H1 (cell line): ENCODE measurements around the gene CORO2B. TPM values are rescaled to one million over a fixed set of nuclear protein-coding genes. Genes with fewer than 3 reads are reported as not detected.

ENCODE experiments used
- CTCF ChIA-PET: fragments of 300-600 bp; sonication (Branson Sonifier 250); formaldehyde crosslinking; loops from one replicate; lab custom pipeline; 2021; ENCODE audit not compliant: partially characterized antibody; lab: Charles Lee
- POLR2A ChIA-PET: fragments of 300-600 bp; sonication (Branson Sonifier 250); formaldehyde crosslinking; loops from one replicate; lab custom pipeline; 2021; ENCODE audit warnings: inconsistent platforms; ENCODE audit not compliant: partially characterized antibody; lab: Charles Lee
- DNase-seq, 2 experiments: peaks; one replicate each; pipeline versions ENCODE4 v3.0.0 to v3.0.0-alpha.2; 2010 to 2022; ENCODE audit warnings: low spot score in 2 of 2, low read depth in 1 of 2, mixed read lengths in 1 of 2
- FAIRE-seq: peaks from 2 replicates; lab custom pipeline; 2011; peaks lifted over from hg19 to GRCh38; lab: Jason Lieb, UNC
- H2AFZ ChIP-seq: 2 replicates; pipeline ENCODE4 v1.8.1; 2012; ENCODE audit warnings: low read length, inconsistent platforms
- H2AK5ac ChIP-seq: 2 replicates; pipeline ENCODE4 v1.6.1; 2013; ENCODE audit warnings: low read depth, low read length
- H2BK120ac ChIP-seq: replicated peaks from 2 replicates; pipeline ENCODE3; 2013; ENCODE audit warnings: low read depth, low read length, inconsistent platforms
- H2BK12ac ChIP-seq: 2 replicates; pipeline ENCODE4 v1.6.1; 2013; ENCODE audit warnings: low read depth, low read length
- H2BK15ac ChIP-seq: 2 replicates; pipeline ENCODE4 v1.6.1; 2013; ENCODE audit warnings: low read length
- H2BK20ac ChIP-seq: 2 replicates; pipeline ENCODE4 v1.6.1; 2013; ENCODE audit warnings: low read length
- H2BK5ac ChIP-seq: 2 replicates; pipeline ENCODE4 v1.6.1; 2013; ENCODE audit warnings: low read depth, low read length
- H3K14ac ChIP-seq: 2 replicates; pipeline ENCODE4 v1.6.1; 2013; ENCODE audit warnings: inconsistent platforms; ENCODE audit not compliant: insufficient read length
- H3K18ac ChIP-seq: 2 replicates; pipeline ENCODE4 v1.6.1; 2013; ENCODE audit warnings: low read length; ENCODE audit errors: extremely low read depth
- H3K23ac ChIP-seq: 2 replicates; pipeline ENCODE4 v1.6.1; 2013; ENCODE audit warnings: inconsistent platforms; ENCODE audit not compliant: insufficient read length
- H3K23me2 ChIP-seq: 2 replicates; pipeline ENCODE4 v1.6.1; 2013; ENCODE audit warnings: low read depth, low read length
- H3K27ac ChIP-seq: 2 replicates; pipeline ENCODE4 v1.6.1; 2011; ENCODE audit warnings: low read depth, low read length, inconsistent platforms
- H3K27me3 ChIP-seq, 4 experiments: replicated peaks in 1 of 4; 1 replicate in 1 of 4; 2 replicates in 3 of 4; pipeline versions ENCODE4 v1.6.1 to v1.8.1; 2011 to 2013; ENCODE audit warnings: low read length in 3 of 4, mild to moderate bottlenecking in 3 of 4, inconsistent platforms in 2 of 4, mixed read lengths in 2 of 4, moderate library complexity in 1 of 4; ENCODE audit not compliant: control insufficient read depth in 3 of 4, insufficient read depth in 3 of 4; ENCODE audit errors: extremely low read depth in 1 of 4
- H3K36me3 ChIP-seq, 4 experiments: 2 replicates each; pipeline versions ENCODE4 v1.6.1 to v1.8.1; 2011 to 2013; ENCODE audit warnings: mild to moderate bottlenecking in 4 of 4, low read length in 3 of 4, moderate library complexity in 2 of 4, control low read depth in 1 of 4, inconsistent platforms in 1 of 4; ENCODE audit not compliant: insufficient read depth in 4 of 4, control insufficient read depth in 2 of 4
- H3K4ac ChIP-seq: replicated peaks from 2 replicates; pipeline ENCODE3; 2013; ENCODE audit warnings: low read length, low read depth, mixed read lengths, inconsistent platforms; ENCODE audit not compliant: insufficient read length
- H3K4me1 ChIP-seq, 4 experiments: replicated peaks in 1 of 4; 1 replicate in 1 of 4; 2 replicates in 3 of 4; pipeline versions ENCODE4 v1.6.1 to v1.8.1; 2011 to 2013; ENCODE audit warnings: low read length in 3 of 4, inconsistent platforms in 2 of 4, mixed read lengths in 1 of 4; ENCODE audit not compliant: insufficient read depth in 4 of 4, control insufficient read depth in 3 of 4
- H3K4me2 ChIP-seq, 2 experiments: 2 replicates each; pipeline versions ENCODE4 v1.6.1 to v1.8.1; 2011 to 2013; ENCODE audit warnings: low read depth in 2 of 2, low read length in 2 of 2, control low read depth in 1 of 2, inconsistent platforms in 1 of 2, mild to moderate bottlenecking in 1 of 2; ENCODE audit not compliant: insufficient read depth in 1 of 2
- H3K4me3 ChIP-seq, 4 experiments: fragments of 200-600, 300-600 bp in 1 of 4; sonication (generic), shearing (Covaris generic), sonication (Bioruptor Twin) in 1 of 4; 2 replicates each; pipeline versions ENCODE4 v1.5.1 to v1.8.1; 2011 to 2016; ENCODE audit warnings: low read length in 4 of 4, low read depth in 3 of 4, control low read depth in 2 of 4, inconsistent platforms in 2 of 4, mild to moderate bottlenecking in 2 of 4, mixed read lengths in 1 of 4, moderate library complexity in 1 of 4; ENCODE audit not compliant: insufficient read depth in 2 of 4; ENCODE audit errors: extremely low read depth in 1 of 4
- H3K56ac ChIP-seq: replicated peaks from 2 replicates; pipeline ENCODE3; 2013; ENCODE audit warnings: low read depth, mild to moderate bottlenecking, mixed read lengths, low read length, inconsistent platforms; ENCODE audit not compliant: insufficient read length
- H3K79me1 ChIP-seq: 2 replicates; pipeline ENCODE4 v1.6.1; 2013; ENCODE audit warnings: low read depth, low read length, control low read depth
- H3K79me2 ChIP-seq, 2 experiments: 2 replicates each; pipeline versions ENCODE4 v1.6.1 to v1.8.1; 2012 to 2013; ENCODE audit warnings: low read length in 2 of 2, mild to moderate bottlenecking in 2 of 2, inconsistent platforms in 1 of 2; ENCODE audit not compliant: insufficient read depth in 2 of 2, control insufficient read depth in 1 of 2
- H3K9ac ChIP-seq, 4 experiments: replicated peaks in 1 of 4; 1 replicate in 1 of 4; 2 replicates in 3 of 4; pipeline versions ENCODE4 v1.6.1 to v1.8.1; 2011 to 2013; ENCODE audit warnings: low read depth in 3 of 4, low read length in 3 of 4, control low read depth in 2 of 4, mild to moderate bottlenecking in 2 of 4, moderate library complexity in 2 of 4, inconsistent platforms in 1 of 4; ENCODE audit errors: extremely low read depth in 1 of 4
- H3K9me3 ChIP-seq, 2 experiments: 2 replicates each; pipeline versions ENCODE4 v1.6.1 to v1.8.1; 2012 to 2013; ENCODE audit warnings: mild to moderate bottlenecking in 2 of 2, moderate library complexity in 2 of 2, control low read depth in 1 of 2, inconsistent platforms in 1 of 2, low read depth in 1 of 2, low read length in 1 of 2, mixed read lengths in 1 of 2; ENCODE audit not compliant: insufficient read depth in 2 of 2
- H4K20me1 ChIP-seq, 2 experiments: replicated peaks in 1 of 2; 2 replicates each; pipeline versions ENCODE3 to v1.8.1; 2011 to 2013; ENCODE audit warnings: inconsistent platforms in 2 of 2, low read length in 2 of 2, mild to moderate bottlenecking in 1 of 2; ENCODE audit not compliant: insufficient read depth in 2 of 2, control insufficient read depth in 1 of 2
- H4K5ac ChIP-seq: 2 replicates; pipeline ENCODE4 v1.6.1; 2013; ENCODE audit warnings: low read length, low read depth, mixed read lengths, inconsistent platforms; ENCODE audit not compliant: insufficient read length
- H4K8ac ChIP-seq: 2 replicates; pipeline ENCODE4 v1.8.0; 2013; ENCODE audit warnings: mild to moderate bottlenecking, moderate library complexity, low read length, inconsistent platforms; ENCODE audit not compliant: insufficient read depth; ENCODE audit errors: extremely low read depth
- H4K91ac ChIP-seq: replicated peaks from 2 replicates; pipeline ENCODE3; 2013; ENCODE audit warnings: low read length, mixed read lengths, inconsistent platforms; ENCODE audit not compliant: insufficient read length
- ASH2L ChIP-seq: fragments of 200-600, 300-600 bp; sonication (generic); IDR thresholded peaks from one replicate; pipeline ENCODE4 v1.7.1; 2017; ENCODE audit warnings: low read length
- EP300 ChIP-seq, 2 experiments: IDR thresholded peaks; 1 replicate in 1 of 2; 2 replicates in 1 of 2; pipeline ENCODE4 v1.6.1; 2011 to 2012; ENCODE audit warnings: low read depth in 2 of 2, low read length in 2 of 2, mild to moderate bottlenecking in 2 of 2, borderline replicate concordance in 1 of 2, inconsistent platforms in 1 of 2, moderate library complexity in 1 of 2
- PHF8 ChIP-seq: fragments of 200-600 bp; sonication (generic); conservative IDR thresholded peaks from 2 replicates; pipeline ENCODE4 v1.7.1; 2012; ENCODE audit warnings: low read depth, mild to moderate bottlenecking, inconsistent platforms, low read length, moderate library complexity
- POLR2A ChIP-seq, 2 experiments: IDR thresholded peaks; 1 replicate in 1 of 2; 2 replicates in 1 of 2; pipeline ENCODE4 v1.6.1; 2011; ENCODE audit warnings: low read depth in 2 of 2, low read length in 2 of 2, mild to moderate bottlenecking in 2 of 2; ENCODE audit errors: control extremely low read depth in 1 of 2
- POLR2AphosphoS5 ChIP-seq: IDR thresholded peaks from 2 replicates; pipeline ENCODE4 v1.6.1; 2011; ENCODE audit warnings: low read depth, low read length
- RBBP5 ChIP-seq: IDR thresholded peaks from 2 replicates; pipeline ENCODE4 v1.7.1; 2012; ENCODE audit warnings: low read depth, mild to moderate bottlenecking, inconsistent platforms, low read length, moderate library complexity, borderline replicate concordance
- SIN3A ChIP-seq, 2 experiments: IDR thresholded peaks in 1 of 2; conservative IDR thresholded peaks in 1 of 2; 2 replicates each; pipeline ENCODE4 v1.6.1; 2011 to 2012; ENCODE audit warnings: low read length in 2 of 2, improper control_type of control experiment in 1 of 2, low read depth in 1 of 2, mild to moderate bottlenecking in 1 of 2
- SP4 ChIP-seq: IDR thresholded peaks from 2 replicates; pipeline ENCODE4 v1.6.1; 2012; ENCODE audit warnings: low read length, inconsistent platforms
- WGBS, 2 experiments: shearing (Covaris generic) in 1 of 2; methylation state at CpG; one replicate each; pipeline versions ENCODE4 v1.1.6 to v1.1.7; 2013 to 2015; ENCODE audit warnings: low lambda C conversion rate in 2 of 2, mixed read lengths in 2 of 2, inconsistent platforms in 1 of 2, low coverage in 1 of 2, missing lambda C conversion rate in 1 of 2; ENCODE audit not compliant: insufficient replicate concordance in 2 of 2, insufficient coverage in 1 of 2, insufficient read length in 1 of 2; ENCODE audit errors: extremely low coverage in 1 of 2, missing lambda C conversion rate in 1 of 2; 5-methylcytosine and 5-hydroxymethylcytosine counted together
- polyA plus RNA-seq, 7 experiments: library from polyadenylated mRNA; depleted of rRNA in 3 of 7; stranded (reverse) in 5 of 7; unstranded in 2 of 7; fragments of >200 nt in 5 of 7; fragments of 200-250 nt in 2 of 7; gene quantifications; 1 replicate in 5 of 7; 2 replicates in 1 of 7; 4 replicates in 1 of 7; pipeline versions ENCODE4 v1.2.1 to v1.2.3, GENCODE V29; 2011 to 2013; ENCODE audit warnings: missing spikeins in 2 of 7, mixed read lengths in 2 of 7
- total RNA-seq: library from RNA; stranded (reverse); fragmentation: NEBNext Ultra II Directional; extraction: Animal tissue kit (Norgen Biotek cat#: 25700); gene quantifications from 2 replicates; pipeline ENCODE4 v1.2.1, GENCODE V29; 2021
- TF ChIP-seq, protein P1 (sequence below): IDR thresholded peaks from 2 replicates; pipeline ENCODE4 v1.6.1; 2011; ENCODE audit warnings: low read depth, mild to moderate bottlenecking, low read length; ENCODE audit not compliant: insufficient read depth

The CORO2B gene
- total and polyA plus RNA-seq, 2 of the 8 experiments (the other 6 are each of a cell fraction or from before 2014, with no cell fraction given), result 3.4 to 6.7 TPM

GRCh38 chr15:68776477-68777270 is 197.9 kb downstream of the CORO2B start:
- 93% methylated on average over 10 of the region's 10 CpGs; no CpG with 5 or more reads in 1 of the 2 experiments for WGBS, 2 experiments
- no peaks in the 10 kb centered on the region for H3K79me1 ChIP-seq
- H2AK5ac ChIP-seq, result no peak overlapping the region
- H3K4me2 ChIP-seq, result no peak overlapping the region
- H2BK12ac ChIP-seq, result no peak overlapping the region
- no peak overlapping the region for H3K4ac ChIP-seq
- ChIA-PET POLR2A (interaction anchor here (0.7 to 2.1 kb wide), 8 partner anchors 11 to 99 kb away, joined by 3 to 7 read pairs (median 4); partner anchors contain the start of gene ANP32A), CTCF (interaction anchor here (0.7 to 2.4 kb wide), 3 partner anchors 22 to 227 kb away, joined by 4 to 7 read pairs (median 5); no protein-coding TSS in a partner anchor)
- no peak overlapping the region for H3K56ac ChIP-seq
- no peak overlapping the region for H3K14ac ChIP-seq
- peaks cover 7 to 38% (median 18%) of the 10 kb centered on the region in 4 experiments; a peak in 6 of 8 replicates for H3K36me3 ChIP-seq
- no peak overlapping the region for H3K18ac ChIP-seq
- no peak overlapping the region for H3K9ac ChIP-seq
- no peak overlapping the region for H2AFZ ChIP-seq
- H3K79me2 ChIP-seq, result no peaks in the 10 kb centered on the region
- H3K23ac ChIP-seq, result no peak overlapping the region
- DNase-seq (peak in 1 of 2 experiments; percentile 43), FAIRE-seq (no peak)
- no peak overlapping the region for H3K27ac ChIP-seq
- H4K8ac ChIP-seq, result no peak overlapping the region
- H3K4me1 ChIP-seq, result peaks cover 0 to 4% (median 0%) of the 10 kb centered on the region in 4 experiments; a peak in 1 of 7 replicates
- no peak overlapping the region for H3K4me3 ChIP-seq
- no peak overlapping the region for H4K91ac ChIP-seq
- H2BK20ac ChIP-seq, result no peak overlapping the region
- peaks cover 0 to 2% of the 10 kb centered on the region in 2 experiments for H4K20me1 ChIP-seq
- H3K23me2 ChIP-seq, result no peaks in the 10 kb centered on the region
- H3K9me3 ChIP-seq, result no peaks in the 10 kb centered on the region
- no peaks in the 10 kb centered on the region for H3K27me3 ChIP-seq
- H2BK15ac ChIP-seq, result no peak overlapping the region
- TF ChIP-seq SP4, result no peak
- no peak for TF ChIP-seq RBBP5
- no peak for TF ChIP-seq SIN3A (conservative IDR thresholded peaks at IDR 0.05 in 1 of 2, IDR thresholded peaks at IDR 0.05 in 1 of 2; ENCODE audit: low read depth in 1 of 2, low read length in 2 of 2)
- TF ChIP-seq ASH2L, result no peak
- no peak for TF ChIP-seq PHF8
- TF ChIP-seq, protein P1, sequence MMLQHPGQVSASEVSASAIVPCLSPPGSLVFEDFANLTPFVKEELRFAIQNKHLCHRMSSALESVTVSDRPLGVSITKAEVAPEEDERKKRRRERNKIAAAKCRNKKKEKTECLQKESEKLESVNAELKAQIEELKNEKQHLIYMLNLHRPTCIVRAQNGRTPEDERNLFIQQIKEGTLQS, result no peak
- TF ChIP-seq EP300 (IDR thresholded peaks at IDR 0.05; ENCODE audit: borderline replicate concordance in 1 of 2, low read depth in 2 of 2, low read length in 2 of 2), result no peak
- TF ChIP-seq POLR2A (IDR thresholded peaks at IDR 0.05; ENCODE audit: control extremely low read depth in 1 of 2, low read depth in 2 of 2, low read length in 2 of 2), result peak; percentile 12 to 16; a peak in 2 of 3 replicates
- TF ChIP-seq POLR2AphosphoS5, result peak; percentile 51; the same call in 1 of the 2 replicates
- no peak overlapping the region for H2BK120ac ChIP-seq
- H2BK5ac ChIP-seq, result 0 out of 2 replicates have a peak overlapping the region, but pooled peaks have one; percentile 40
- H4K5ac ChIP-seq, result no peak overlapping the region
